ENCODE results near the gene DCUN1D3. TPM values are rescaled to one million over a fixed set of nuclear protein-coding genes. Genes with fewer than 3 reads are reported as not detected.

Gene DCUN1D3
- total RNA-seq, 1 donor from 2014 or later = 24.2 TPM

DNA sequence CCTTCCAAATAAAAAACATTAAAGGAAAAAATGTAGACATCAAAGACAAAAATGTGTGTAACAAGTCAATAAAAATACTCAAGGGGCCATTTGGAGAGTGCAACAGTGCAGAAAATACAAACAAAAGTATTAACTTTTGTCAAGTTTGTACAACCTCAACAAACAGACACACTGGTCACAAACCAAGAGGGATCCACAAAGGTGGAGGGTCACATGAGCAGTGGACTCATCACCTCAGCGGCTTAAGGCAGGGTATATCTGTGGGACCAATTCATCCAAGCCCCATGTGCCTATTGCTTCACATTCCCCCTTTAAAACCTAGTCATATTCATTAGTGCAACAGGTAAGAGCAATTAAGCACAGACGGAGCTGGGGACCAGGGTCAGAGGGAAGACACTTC is 45.2 kb downstream of the DCUN1D3 start:
- Mint-ChIP-seq H3K4me1 (ENCODE audit: low read depth) (no peaks in the 10 kb centered on the region), H3K36me3 (ENCODE audit: insufficient read depth) (peaks cover 19% of the 10 kb centered on the region), H3K27ac (no peak overlapping the region), H3K27me3 (no peaks in the 10 kb centered on the region), H3K9me3 (ENCODE audit: low read depth) (no peaks in the 10 kb centered on the region), H3K4me3 (ENCODE audit: low read depth) (no peak overlapping the region)
- DNase-seq (ENCODE audit: low spot score, unreplicated experiment) = no peak
- TF ChIP-seq, protein P1, sequence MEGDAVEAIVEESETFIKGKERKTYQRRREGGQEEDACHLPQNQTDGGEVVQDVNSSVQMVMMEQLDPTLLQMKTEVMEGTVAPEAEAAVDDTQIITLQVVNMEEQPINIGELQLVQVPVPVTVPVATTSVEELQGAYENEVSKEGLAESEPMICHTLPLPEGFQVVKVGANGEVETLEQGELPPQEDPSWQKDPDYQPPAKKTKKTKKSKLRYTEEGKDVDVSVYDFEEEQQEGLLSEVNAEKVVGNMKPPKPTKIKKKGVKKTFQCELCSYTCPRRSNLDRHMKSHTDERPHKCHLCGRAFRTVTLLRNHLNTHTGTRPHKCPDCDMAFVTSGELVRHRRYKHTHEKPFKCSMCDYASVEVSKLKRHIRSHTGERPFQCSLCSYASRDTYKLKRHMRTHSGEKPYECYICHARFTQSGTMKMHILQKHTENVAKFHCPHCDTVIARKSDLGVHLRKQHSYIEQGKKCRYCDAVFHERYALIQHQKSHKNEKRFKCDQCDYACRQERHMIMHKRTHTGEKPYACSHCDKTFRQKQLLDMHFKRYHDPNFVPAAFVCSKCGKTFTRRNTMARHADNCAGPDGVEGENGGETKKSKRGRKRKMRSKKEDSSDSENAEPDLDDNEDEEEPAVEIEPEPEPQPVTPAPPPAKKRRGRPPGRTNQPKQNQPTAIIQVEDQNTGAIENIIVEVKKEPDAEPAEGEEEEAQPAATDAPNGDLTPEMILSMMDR (IDR thresholded peaks at IDR 0.05; ENCODE audit: unreplicated experiment) = no peak

DNA sequence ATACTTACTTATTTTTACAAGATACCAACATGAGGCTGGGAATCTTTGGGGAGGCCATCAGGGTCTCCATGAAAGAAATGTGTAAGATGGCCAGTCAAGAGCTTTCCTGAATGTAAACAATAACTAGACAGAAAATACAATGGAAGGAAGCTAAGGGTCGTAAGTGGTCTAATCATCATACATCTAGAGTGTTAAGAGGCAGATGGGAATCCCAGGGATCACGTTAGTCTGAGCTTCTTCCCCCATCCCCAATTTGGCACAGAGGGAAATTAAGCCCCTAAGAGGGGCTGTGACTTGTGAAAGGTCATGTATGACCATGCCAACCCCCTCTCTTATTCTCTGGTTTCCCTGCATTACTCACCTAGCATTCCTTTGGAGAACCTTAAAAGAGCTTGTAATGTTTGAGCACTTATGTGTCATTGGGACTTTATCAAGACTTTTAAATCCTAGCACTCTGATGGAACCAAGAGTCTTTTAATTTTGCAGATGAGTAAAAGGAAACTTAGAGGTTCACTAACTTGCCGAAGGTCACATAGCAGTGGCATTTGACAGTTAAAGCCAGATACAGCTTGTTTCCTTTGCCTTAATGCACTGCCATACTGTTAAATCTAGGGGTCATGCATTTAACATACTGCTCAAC is 46.1 kb downstream of the DCUN1D3 start:
- Mint-ChIP-seq H3K27me3 (no peaks in the 10 kb centered on the region), H3K36me3 (ENCODE audit: insufficient read depth) (peaks cover 13% of the 10 kb centered on the region), H3K9me3 (ENCODE audit: low read depth) (no peaks in the 10 kb centered on the region), H3K4me3 (ENCODE audit: low read depth) (no peak overlapping the region), H3K27ac (no peak overlapping the region), H3K4me1 (ENCODE audit: low read depth) (no peaks in the 10 kb centered on the region)
- TF ChIP-seq, protein P1 (IDR thresholded peaks at IDR 0.05; ENCODE audit: unreplicated experiment) = no peak
- DNase-seq (ENCODE audit: low spot score, unreplicated experiment) = no peak

DNA sequence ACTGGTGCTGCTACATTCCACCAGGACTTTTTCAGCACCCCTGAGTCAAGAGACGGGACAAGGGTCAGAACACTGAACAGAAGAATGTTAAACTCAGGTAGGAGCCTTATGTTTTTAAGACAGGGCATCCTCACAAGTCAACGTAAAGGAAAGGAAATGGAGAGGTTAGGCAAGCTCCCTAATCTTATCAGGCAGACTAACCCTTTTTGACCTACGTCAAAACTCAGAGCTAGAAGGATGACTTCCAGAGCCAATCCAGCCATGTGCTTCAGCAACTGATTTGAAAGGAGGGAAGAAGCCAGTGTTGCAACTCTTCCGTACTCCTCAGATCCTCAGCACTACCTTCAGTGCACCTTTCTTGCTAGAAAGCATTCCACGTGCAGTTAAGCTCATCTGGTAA is 47.0 kb downstream of the DCUN1D3 start:
- Mint-ChIP-seq H3K27ac (no peak overlapping the region), H3K36me3 (ENCODE audit: insufficient read depth) (peaks cover 12% of the 10 kb centered on the region), H3K27me3 (no peaks in the 10 kb centered on the region), H3K4me3 (ENCODE audit: low read depth) (no peak overlapping the region), H3K4me1 (ENCODE audit: low read depth) (no peaks in the 10 kb centered on the region), H3K9me3 (ENCODE audit: low read depth) (no peaks in the 10 kb centered on the region)
- TF ChIP-seq, protein P1 (IDR thresholded peaks at IDR 0.05; ENCODE audit: unreplicated experiment) = no peak
- no peak for DNase-seq (ENCODE audit: low spot score, unreplicated experiment)

DNA sequence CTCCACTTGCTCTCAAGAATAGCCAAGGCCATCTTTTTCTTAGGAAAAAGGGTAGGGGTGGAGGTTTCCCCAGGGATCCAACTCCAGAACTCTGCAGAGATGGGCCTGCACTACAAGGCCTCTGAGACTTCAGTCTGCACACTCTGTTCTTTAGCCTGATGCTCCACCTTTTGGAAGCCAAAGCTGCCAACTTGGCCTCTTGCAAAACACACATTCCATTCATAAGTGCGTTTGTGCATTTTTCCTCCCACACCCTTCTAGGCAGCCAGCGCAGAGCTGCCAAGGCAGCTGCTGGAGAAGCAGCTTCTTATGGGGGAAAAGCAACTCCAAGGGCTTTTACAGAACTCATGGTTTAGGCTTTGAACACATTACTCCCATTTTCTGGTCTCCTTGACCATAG is 48.6 kb downstream of the DCUN1D3 start:
- TF ChIP-seq, protein P1 (IDR thresholded peaks at IDR 0.05; ENCODE audit: unreplicated experiment) = no peak
- H3K36me3 Mint-ChIP-seq (ENCODE audit: insufficient read depth) = peaks cover 9% of the 10 kb centered on the region
- no peaks in the 10 kb centered on the region for H3K9me3 Mint-ChIP-seq (ENCODE audit: low read depth)
- no peaks in the 10 kb centered on the region for H3K27me3 Mint-ChIP-seq
- H3K27ac Mint-ChIP-seq = no peak overlapping the region
- H3K4me3 Mint-ChIP-seq (ENCODE audit: low read depth) = no peak overlapping the region
- DNase-seq (ENCODE audit: low spot score, unreplicated experiment) = no peak
- H3K4me1 Mint-ChIP-seq (ENCODE audit: low read depth) = no peaks in the 10 kb centered on the region

DNA sequence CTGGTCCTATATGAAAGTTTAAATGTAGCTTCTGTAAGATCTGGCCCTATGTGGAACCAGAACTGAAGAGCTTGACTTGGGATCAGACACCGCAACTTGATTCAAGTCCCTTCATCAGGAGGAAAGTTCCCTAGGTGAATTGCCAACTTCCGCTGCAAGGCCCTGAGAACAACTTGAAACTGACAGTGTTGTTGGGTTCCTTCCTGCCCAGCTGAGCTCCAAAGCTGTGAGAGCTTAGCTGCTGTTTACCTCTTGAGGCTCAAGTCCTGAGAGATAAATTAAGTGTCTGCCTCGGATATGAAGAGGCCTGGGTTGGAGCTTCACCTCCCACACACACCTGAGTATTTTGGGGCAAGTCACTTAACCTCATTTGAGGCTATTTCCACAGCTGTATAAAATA is 49.2 kb downstream of the DCUN1D3 start:
- H3K4me1 Mint-ChIP-seq (ENCODE audit: low read depth) = no peaks in the 10 kb centered on the region
- no peak overlapping the region for H3K4me3 Mint-ChIP-seq (ENCODE audit: low read depth)
- H3K27me3 Mint-ChIP-seq = no peaks in the 10 kb centered on the region
- H3K9me3 Mint-ChIP-seq (ENCODE audit: low read depth) = no peaks in the 10 kb centered on the region
- TF ChIP-seq, protein P1 (IDR thresholded peaks at IDR 0.05; ENCODE audit: unreplicated experiment) = no peak
- H3K27ac Mint-ChIP-seq = no peak overlapping the region
- no peak for DNase-seq (ENCODE audit: low spot score, unreplicated experiment)
- peaks cover 7% of the 10 kb centered on the region for H3K36me3 Mint-ChIP-seq (ENCODE audit: insufficient read depth)
